ENCODE results near the gene ZFYVE1.
"Not testable (repeated sequence)": the region's sequence is repeated elsewhere in the genome, so short reads cannot be mapped to it uniquely, and the experiment has no call there.

ZFYVE1 gene

DNA sequence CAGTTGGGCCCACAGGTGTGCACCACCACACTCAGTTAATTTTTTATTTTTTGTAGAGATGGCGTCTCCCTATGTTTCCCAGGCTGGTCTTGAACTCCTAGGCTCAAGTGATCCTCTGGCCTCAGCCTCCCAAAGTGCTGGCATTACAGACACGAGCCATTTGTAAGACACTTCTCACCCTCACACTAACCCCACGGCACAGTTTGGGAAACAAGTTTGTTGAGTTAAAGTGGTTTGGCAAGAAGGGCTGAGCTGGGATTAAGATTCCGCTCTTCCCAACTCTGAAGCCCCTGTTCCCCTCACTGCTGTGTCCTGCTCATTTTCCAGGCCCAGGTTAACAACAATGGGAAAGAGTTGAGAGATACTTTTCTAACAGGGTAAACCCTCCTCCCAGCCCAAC, 65.9 kb downstream of the ZFYVE1 start:
- DNase-seq (ENCODE audit: low read depth in 2 of 2), result not testable (repeated sequence)

DNA sequence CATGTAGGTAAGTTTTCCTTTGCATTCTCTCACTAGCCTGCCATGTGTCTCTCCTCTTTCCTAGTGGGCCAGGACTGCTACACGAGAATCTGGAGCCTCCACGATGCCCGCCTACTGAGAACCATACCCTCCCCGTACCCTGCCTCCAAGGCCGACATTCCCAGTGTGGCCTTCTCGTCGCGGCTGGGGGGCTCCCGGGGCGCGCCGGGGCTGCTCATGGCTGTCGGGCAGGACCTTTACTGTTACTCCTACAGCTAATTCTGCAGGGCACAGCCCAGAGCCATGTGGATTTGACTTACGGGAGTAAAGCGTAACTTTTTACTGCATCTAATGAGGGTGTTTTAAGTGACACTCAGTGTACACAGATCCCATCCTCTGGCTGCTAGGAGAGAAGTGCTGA, 68.4 kb downstream of the ZFYVE1 start:
- no peak for DNase-seq (ENCODE audit: low read depth in 2 of 2)

GRCh38 chr14:72957213-72957612, 69.7 kb downstream of the ZFYVE1 start:
- DNase-seq (ENCODE audit: low read depth in 2 of 2), result no peak

GRCh38 chr14:72956741-72957140, 70.2 kb downstream of the ZFYVE1 start:
- DNase-seq (ENCODE audit: low read depth in 2 of 2), result not testable (repeated sequence)

DNA sequence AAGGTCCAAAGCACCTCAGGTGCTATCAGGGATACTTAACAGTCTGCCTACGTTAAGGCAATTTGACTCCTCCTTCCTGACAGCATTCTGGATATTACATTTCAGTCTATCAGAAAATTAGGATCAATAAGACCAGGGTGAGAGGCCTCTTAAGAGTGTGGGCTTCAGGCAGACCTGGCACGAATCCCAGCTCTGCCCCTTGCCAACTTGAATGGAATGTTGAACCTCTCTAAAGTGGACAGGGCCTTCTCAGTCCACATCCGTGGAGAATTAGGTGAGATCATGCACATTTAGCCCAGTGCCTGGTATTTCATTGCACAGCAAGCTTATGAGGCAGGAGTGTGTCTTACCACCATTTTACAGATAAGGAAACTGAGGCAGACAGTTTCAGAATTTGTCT, 74.7 kb downstream of the ZFYVE1 start:
- no peak for DNase-seq (ENCODE audit: low read depth in 2 of 2)

DNA sequence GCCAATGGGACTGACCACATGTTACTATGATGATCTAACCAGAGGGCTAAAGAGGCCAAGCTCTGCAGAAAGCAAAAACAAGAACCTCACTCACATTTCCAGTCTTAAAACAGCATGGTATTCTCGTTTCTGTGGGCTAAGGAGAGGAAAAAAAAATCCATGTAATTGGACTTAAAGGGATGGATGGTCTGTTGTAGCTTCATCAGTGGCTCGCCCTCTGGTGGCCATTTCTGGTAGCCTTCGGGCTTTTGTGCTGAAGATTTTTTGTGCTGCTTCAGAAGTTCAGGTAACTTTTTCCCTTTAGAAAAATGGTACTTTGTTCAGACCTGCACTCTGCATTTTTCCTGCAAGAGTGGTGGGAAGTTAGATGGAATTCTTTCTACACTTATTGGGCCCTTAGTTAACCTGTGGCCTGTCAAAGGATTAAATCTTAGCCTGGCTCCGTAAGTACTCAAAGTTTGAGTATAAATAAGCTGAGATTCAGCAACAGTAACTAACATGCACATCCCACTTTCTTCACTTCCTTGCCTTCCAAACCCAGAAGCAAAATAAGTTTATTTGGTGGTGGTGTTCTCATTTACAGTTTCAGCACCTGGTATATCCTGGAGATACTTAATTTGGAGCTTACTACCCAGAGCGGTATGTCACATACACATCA, 78.3 kb downstream of the ZFYVE1 start:
- peak; percentile 37 to 43 for DNase-seq (ENCODE audit: low read depth in 2 of 2)

GRCh38 chr14:72947366-72948160, 79.3 kb downstream of the ZFYVE1 start:
- DNase-seq (ENCODE audit: low read depth in 2 of 2), result no peak

DNA sequence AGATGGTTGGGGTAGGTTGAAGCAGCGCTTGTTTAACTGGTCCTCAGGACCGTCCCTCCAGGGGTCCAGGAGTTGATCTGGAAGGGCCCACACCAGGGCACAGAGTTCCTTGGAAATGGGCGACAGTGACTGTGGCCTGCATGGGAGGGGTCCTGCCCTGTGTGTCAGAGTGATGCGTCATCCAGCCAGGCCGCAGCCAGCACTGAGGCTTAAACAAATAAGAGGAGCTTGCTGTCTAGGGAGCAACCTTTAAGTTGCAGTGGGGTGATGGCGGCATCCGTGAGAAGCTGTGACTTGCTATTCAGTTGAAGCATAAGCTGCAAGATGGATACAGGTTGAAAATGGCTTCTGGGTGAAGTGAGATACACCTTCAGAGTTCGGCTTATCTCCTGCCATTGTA, 80.4 kb downstream of the ZFYVE1 start:
- no peak for DNase-seq (ENCODE audit: low read depth in 2 of 2)

GRCh38 chr14:72945356-72946027, 81.4 kb downstream of the ZFYVE1 start:
- DNase-seq (ENCODE audit: low read depth in 2 of 2), result no peak

- DNase-seq (ENCODE audit: low read depth in 2 of 2), result no peak
These were observed 83.0 kb downstream of the ZFYVE1 start for GRCh38 chr14:72943876-72944430.

DNA sequence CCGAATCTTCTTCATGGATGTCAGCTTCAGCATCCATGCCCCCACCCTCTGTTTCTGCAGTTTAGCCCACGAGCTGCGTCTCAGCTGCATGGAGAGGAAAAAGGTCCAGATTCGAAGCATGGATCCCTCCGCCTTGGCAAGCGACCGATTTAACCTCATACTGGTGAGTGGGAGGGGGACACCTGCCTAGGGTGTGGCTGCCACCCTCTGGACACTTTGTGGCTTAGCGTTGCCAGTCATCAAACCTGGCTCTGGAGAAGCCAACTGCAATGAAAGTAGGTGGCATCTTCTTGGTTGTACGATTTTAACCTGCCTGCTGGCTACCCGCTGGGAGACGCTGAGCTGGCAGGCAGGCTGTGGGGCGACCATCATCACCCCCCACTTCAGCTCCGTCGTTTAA, 84.0 kb downstream of the ZFYVE1 start:
- DNase-seq (ENCODE audit: low read depth in 2 of 2), result no peak

- DNase-seq (ENCODE audit: low read depth in 2 of 2), result no peak
These were observed 85.5 kb downstream of the ZFYVE1 start for GRCh38 chr14:72941286-72941985.

GRCh38 chr14:72939630-72940029, 87.3 kb downstream of the ZFYVE1 start:
- no peak for DNase-seq (ENCODE audit: low read depth in 2 of 2)

DNA sequence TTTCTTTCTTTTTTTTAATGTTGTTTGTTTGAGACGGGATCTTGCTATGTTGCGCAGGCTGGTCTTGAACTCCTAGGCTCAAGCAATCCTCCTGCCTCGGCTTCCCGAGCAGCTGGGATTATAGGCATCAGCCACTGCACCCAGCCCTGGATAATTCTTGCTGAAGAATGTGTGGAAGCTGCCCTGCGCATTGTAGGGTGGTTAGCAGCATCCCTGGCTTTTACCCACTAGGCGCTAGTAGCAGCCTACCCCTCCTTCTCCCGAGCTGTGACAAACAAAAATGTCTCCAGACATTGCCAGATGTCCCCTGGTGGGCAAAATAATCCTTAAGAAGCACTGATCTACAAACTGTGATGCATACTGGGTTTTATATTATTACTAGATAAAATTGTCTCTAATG, 94.0 kb downstream of the ZFYVE1 start:
- no peak for DNase-seq (ENCODE audit: low read depth in 2 of 2)

DNA sequence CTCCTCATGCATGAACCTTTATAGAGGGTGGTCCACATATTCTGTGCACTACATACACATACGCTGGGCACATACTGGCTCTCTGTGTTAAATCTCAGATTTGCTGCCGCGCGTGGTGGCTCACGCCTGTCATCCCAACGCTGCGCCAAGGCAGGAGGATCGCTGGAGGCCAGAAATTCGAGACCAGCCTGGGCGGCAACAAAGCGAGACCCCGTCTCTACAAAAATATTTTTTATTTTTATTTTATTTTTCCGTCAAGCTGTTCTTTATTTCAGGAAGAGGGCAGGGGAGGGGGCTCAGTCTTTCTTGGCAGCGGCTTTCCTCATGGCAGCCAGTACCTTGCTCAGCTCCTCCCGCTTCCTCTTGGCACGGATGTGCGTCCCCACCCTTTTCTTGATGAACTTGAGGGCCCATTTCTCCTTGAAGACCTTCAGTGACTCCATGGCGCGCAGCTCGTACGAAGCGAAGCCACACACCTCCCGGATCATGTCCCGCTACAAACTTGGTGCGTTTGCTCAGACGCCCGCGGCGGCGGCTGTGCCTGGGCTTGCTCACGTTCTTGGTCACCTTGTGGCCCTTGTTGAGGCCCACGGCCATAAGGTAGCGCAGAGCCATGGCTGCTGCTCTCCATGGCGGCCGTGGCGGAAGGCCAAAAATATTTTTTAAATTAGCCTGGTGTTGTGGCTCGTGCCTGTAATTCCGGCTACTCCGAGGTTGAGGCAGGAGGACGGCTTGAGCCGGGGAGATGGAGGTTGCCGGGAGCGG, 97.4 kb downstream of the ZFYVE1 start:
- DNase-seq (ENCODE audit: low read depth in 2 of 2), result no peak

DNA sequence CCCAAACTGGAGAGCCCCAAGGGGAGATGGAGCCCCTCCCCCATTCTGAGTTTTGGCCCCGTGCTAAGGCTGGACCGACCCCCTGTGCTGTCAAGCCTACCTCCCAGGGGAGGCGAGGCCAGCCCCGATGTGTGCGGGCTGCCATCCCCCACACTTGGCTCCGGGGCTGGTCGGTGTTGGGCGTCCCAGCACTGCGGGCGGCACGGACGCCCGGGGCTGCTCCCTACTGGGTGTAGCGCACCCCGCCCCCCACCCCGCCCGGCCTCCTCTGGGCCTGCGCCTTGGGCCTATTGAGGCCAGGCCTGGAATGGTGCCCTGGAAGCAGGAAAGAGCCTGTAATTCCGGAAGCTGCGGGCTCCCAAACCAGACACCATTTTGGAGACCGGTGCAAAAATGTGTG, 98.0 kb downstream of the ZFYVE1 start:
- DNase-seq (ENCODE audit: low read depth in 2 of 2), result no peak

DNA sequence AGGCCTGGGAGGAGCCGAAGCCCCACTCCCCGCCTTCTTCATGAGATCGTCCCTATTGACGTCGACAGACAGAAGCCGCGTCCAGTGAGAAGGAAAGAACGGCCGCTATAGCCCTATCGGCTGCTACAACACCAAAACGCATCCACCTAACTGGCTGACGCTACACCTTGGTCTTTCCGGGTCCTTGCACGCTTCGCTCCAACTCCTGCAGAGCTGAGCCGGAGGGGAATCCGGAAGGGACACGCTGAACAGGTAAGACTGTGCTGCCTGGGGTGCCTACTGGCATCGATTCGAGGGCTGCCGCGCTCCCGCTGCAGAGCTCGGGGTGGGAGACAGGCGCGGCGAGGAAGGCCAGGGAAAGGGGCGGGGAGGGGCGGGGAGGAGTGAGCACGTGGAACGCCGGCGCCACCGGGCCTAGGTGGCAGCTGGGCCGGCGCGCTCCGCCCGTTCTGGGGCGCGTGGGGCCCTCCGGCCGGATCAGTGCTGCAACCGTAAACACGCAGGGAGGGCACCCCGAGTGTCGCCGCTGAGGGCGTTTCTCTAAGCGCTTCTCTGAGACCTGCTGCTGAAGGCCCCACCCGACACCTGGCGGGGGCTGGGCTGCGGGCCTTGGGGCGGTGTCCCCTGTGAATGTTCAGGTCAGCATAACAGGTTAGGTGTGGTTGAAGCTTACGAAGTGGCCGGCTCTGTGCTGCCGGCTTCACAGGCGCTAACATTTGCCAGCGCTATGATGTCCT, 100.4 kb downstream of the ZFYVE1 start, which contains the start of gene DCAF4:
DCAF4 (plus strand) TSS at position 173 of the 737 bp plus-strand sequence. CDS start 11,515 bp downstream, outside the sequence.
- DNase-seq (ENCODE audit: low read depth in 2 of 2), result peak; percentile 93 to 95

- no peak for DNase-seq (ENCODE audit: low read depth in 2 of 2)
These were observed 101.1 kb downstream of the ZFYVE1 start for GRCh38 chr14:72925815-72926291.

DNA sequence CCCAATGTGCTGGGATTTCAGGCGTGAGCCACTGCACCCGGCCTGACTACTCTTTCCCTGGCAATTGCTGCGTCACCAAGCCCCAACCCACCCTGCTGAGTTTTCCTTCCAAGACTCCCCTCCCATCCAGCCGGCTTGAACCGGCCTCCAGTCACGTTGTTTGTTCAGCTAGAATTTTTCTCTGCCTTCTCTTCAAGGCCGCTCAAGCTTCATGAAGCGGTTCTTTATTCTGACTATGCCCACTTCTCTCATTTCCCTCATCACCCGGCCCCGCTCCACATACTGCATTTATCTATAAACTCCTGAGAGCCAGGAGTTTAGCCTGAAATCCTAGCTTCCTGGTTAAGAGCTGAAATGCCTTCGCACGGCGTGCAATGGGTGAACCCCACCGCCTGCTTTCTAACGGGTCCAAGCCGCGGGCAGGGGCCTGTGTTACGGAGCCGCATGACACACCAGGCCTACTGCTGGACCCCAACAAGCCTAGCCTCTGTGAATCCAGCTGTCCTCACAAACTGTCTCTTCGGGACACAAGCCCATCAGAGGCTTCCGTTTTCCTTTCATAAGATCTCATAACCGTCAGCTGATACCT, 101.6 kb downstream of the ZFYVE1 start:
- no peak for DNase-seq (ENCODE audit: low read depth in 2 of 2)

GRCh38 chr14:72924337-72924736, 102.6 kb downstream of the ZFYVE1 start:
- no peak for DNase-seq (ENCODE audit: low read depth in 2 of 2)

Measured in stimulated activated CD8-positive, alpha-beta memory T cell treated with anti-CD3 and anti-CD28 coated beads, Interleukin-7, amount 100 ng/mL, for 4 hours (primary cell).